ENCODE data around the gene CUBN. TPM values are rescaled to one million over a fixed set of nuclear protein-coding genes. Genes with fewer than 3 reads are reported as not detected.
A peak's percentile ranks its signal among the peaks of the same experiment; 100 is the strongest.

Gene CUBN
- polyA plus RNA-seq, 1 donor, result 73.9 TPM

DNA sequence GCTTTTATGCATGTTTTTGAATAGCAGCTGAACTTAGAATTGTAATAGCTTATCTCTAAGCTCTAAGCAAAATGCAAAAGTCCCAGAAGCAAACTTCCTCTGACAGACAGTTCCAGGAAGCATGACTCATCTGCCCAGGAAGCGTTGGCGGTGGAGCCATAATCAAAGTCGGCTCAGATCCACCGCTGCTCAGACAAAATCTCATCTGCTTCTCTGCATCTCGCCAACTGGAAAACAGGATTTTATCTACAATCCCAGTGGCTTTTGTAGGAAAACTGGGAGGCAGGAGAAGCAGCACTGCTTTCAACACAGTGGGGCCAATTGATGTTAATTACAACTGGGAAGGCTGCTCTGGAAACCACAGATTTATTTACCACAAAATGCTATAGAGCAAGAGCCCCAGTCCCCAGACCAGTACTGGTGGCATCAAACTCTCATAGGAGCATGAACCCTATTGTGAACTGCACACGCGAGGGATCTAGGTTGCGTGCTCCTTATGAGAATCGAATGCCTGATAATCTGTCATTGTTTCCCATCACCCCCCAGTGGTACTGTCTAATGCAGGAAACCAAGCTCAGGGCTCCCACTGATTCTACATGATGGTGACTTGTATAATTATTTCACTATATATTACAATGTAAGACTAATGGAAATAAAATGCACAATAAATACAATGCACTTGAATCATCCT is 99.9 kb downstream of the CUBN start:
- Histone ChIP-seq H3K4me3 (ENCODE audit: low read length) (no peak overlapping the region), H3K27ac (ENCODE audit: low read length) (no peak overlapping the region), H3K27me3 (ENCODE audit: control insufficient read depth, insufficient read depth, low read length) (no peaks in the 10 kb centered on the region), H3K4me1 (ENCODE audit: control insufficient read depth, insufficient read depth, low read length) (peaks cover 1% of the 10 kb centered on the region), H3K9me3 (ENCODE audit: control insufficient read depth, low read depth, low read length) (no peaks in the 10 kb centered on the region), H3K36me3 (ENCODE audit: control insufficient read depth, insufficient read depth, low read length) (peaks cover 11% of the 10 kb centered on the region)
- WGBS (ENCODE audit: insufficient coverage, low lambda C conversion rate), result 100% methylated on average over 1 of the region's 9 CpGs
- peak in 1 of 2 donors; percentile 44 for DNase-seq

GRCh38 chr10:17029239-17029580 is 100.4 kb downstream of the CUBN start:
- Histone ChIP-seq H3K27ac (ENCODE audit: low read length) (no peak overlapping the region), H3K9me3 (ENCODE audit: control insufficient read depth, low read depth, low read length) (no peaks in the 10 kb centered on the region), H3K4me3 (ENCODE audit: low read length) (no peak overlapping the region), H3K36me3 (ENCODE audit: control insufficient read depth, insufficient read depth, low read length) (peaks cover 7% of the 10 kb centered on the region), H3K4me1 (ENCODE audit: control insufficient read depth, insufficient read depth, low read length) (no peaks in the 10 kb centered on the region), H3K27me3 (ENCODE audit: control insufficient read depth, insufficient read depth, low read length) (no peaks in the 10 kb centered on the region)
- DNase-seq, result no peak
- 100% methylated on average over 3 of the region's 4 CpGs for WGBS (ENCODE audit: insufficient coverage, low lambda C conversion rate)

DNA sequence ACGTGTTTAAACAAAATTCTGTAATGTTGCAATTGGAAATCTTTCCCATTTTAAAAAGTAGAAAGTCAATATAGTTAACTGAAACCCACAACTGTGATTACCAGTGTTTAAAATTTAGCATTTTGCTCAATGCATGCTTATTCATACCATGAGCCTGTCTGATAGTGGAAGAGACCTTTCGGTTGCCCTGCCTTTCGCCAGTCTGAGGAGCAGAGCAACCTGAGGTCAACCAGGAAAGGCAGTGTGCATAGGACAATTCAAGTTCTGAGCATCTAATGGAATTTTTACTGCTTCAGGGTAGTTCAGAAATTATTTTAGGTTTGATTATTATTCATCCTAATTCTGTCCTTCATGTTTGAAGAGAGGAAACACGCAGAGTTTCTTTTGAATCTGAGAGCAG is 100.8 kb downstream of the CUBN start:
- no peaks in the 10 kb centered on the region for H3K27me3 ChIP-seq (ENCODE audit: control insufficient read depth, insufficient read depth, low read length)
- peaks cover 7% of the 10 kb centered on the region for H3K36me3 ChIP-seq (ENCODE audit: control insufficient read depth, insufficient read depth, low read length)
- DNase-seq, result no peak
- no peak overlapping the region for H3K27ac ChIP-seq (ENCODE audit: low read length)
- WGBS (ENCODE audit: insufficient coverage, low lambda C conversion rate), result 91% methylated on average over 1 of the region's 4 CpGs
- no peaks in the 10 kb centered on the region for H3K4me1 ChIP-seq (ENCODE audit: control insufficient read depth, insufficient read depth, low read length)
- no peak overlapping the region for H3K4me3 ChIP-seq (ENCODE audit: low read length)
- no peaks in the 10 kb centered on the region for H3K9me3 ChIP-seq (ENCODE audit: control insufficient read depth, low read depth, low read length)

- no peak overlapping the region for H3K27ac ChIP-seq (ENCODE audit: low read length)
These were observed 102.7 kb downstream of the CUBN start for GRCh38 chr10:17026686-17027485.

DNA sequence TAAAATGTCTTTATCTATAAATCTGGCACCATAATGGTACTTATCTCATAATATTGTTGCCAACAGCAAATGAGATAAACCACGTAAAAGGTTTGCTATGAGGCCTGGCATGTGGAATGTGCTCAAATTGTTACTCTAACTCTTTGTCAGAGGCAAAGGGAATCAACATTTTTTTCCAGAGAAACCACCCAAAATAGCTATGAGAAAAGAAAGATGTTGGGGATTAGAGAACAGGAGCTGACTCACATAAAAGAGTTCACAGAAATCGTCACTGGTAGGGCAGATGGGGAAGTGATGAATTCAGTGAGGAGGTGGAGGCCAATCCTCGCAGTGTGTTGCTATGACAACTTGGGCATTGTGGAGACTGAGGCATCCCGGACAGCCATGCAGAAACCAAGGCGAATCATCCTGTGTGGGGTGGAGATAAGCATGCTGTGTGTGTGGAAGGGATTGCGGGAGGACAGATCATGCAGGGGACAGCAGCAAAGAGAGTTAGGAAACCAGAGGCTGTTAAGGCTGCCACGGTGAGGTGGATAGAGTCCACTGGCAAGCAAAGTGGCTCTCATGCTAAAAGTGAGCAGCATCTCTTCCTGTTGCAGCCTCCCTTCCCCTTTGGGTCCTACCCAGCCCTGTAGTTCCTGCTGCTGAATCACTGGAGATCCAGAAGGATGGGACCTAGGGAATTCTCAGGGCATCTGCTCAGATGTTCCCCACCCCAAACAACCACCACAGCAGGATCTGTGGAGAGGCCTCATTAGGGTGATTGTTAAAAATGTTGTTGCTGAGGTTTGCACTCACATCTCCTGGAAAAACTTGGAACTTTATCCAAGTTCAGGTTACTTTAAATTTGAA is 103.9 kb downstream of the CUBN start:
- no peak overlapping the region for H3K27ac ChIP-seq (ENCODE audit: low read length)
- no peaks in the 10 kb centered on the region for H3K27me3 ChIP-seq (ENCODE audit: control insufficient read depth, insufficient read depth, low read length)
- H3K9me3 ChIP-seq (ENCODE audit: control insufficient read depth, low read depth, low read length), result no peaks in the 10 kb centered on the region
- no peaks in the 10 kb centered on the region for H3K4me1 ChIP-seq (ENCODE audit: control insufficient read depth, insufficient read depth, low read length)
- 58% methylated on average over 2 of the region's 7 CpGs for WGBS (ENCODE audit: insufficient coverage, low lambda C conversion rate)
- H3K36me3 ChIP-seq (ENCODE audit: control insufficient read depth, insufficient read depth, low read length), result peaks cover 5% of the 10 kb centered on the region
- no peak for DNase-seq
- no peak overlapping the region for H3K4me3 ChIP-seq (ENCODE audit: low read length)

More at GRCh38 chr10:17026686-17027485, 102.7 kb downstream of the CUBN start:
- Histone ChIP-seq H3K9me3 (ENCODE audit: control insufficient read depth, low read depth, low read length) (no peaks in the 10 kb centered on the region), H3K4me1 (ENCODE audit: control insufficient read depth, insufficient read depth, low read length) (no peaks in the 10 kb centered on the region), H3K4me3 (ENCODE audit: low read length) (no peak overlapping the region), H3K36me3 (ENCODE audit: control insufficient read depth, insufficient read depth, low read length) (peaks cover 5% of the 10 kb centered on the region), H3K27me3 (ENCODE audit: control insufficient read depth, insufficient read depth, low read length) (no peaks in the 10 kb centered on the region)
- 100% methylated on average over 4 of the region's 6 CpGs for WGBS (ENCODE audit: insufficient coverage, low lambda C conversion rate)
- DNase-seq, result no peak

- Histone ChIP-seq H3K27me3 (ENCODE audit: control insufficient read depth, insufficient read depth, low read length) (no peaks in the 10 kb centered on the region), H3K36me3 (ENCODE audit: control insufficient read depth, insufficient read depth, low read length) (peaks cover 8% of the 10 kb centered on the region), H3K9me3 (ENCODE audit: control insufficient read depth, low read depth, low read length) (no peaks in the 10 kb centered on the region), H3K4me1 (ENCODE audit: control insufficient read depth, insufficient read depth, low read length) (no peaks in the 10 kb centered on the region), H3K4me3 (ENCODE audit: low read length) (no peak overlapping the region), H3K27ac (ENCODE audit: low read length) (no peak overlapping the region)
- 100% methylated on average over 1 of the region's 4 CpGs for WGBS (ENCODE audit: insufficient coverage, low lambda C conversion rate)
- no peak for DNase-seq
These were observed 105.2 kb downstream of the CUBN start for GRCh38 chr10:17024461-17024860.

DNA sequence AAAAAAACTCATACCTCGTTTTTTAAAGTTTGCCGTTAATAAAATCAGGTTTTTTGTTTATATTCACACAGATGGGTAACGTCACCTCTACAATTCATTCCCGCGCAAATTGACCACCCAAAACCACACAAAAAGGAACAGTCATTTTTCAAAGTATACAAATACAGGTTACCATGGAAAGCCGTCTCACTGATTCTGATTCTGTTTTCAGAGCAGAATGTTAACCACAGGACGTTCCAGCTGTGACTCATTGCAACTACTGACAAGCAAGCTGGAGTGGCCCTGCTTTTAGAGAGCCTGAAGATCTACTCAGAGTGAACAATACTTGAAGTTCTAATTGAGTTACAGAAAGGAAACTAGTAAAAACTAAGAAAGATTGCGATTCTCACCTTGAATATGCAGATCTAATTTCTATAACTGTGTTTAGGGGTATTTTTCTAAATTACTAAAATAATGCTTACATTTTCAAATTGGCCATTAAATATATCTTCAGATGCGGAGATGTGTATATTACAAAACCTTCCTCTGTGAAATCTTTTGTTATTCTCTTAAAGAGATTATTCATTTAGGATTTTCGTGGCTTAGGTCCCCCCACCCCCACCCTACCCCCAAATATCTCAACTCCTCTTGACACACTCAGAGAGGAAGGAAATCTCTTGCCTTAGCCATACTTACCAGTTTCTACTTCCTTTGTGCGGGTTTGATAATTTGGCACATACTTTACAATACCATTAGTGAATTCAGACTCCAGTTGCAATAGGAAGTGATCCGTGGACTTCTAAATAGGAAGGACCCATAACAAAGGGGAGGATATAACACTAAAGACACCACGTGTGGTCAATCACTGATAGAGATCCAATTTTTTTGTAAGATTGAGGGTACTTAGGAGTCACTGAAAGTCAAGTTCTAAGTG is 106.0 kb downstream of the CUBN start:
- no peaks in the 10 kb centered on the region for H3K4me1 ChIP-seq (ENCODE audit: control insufficient read depth, insufficient read depth, low read length)
- DNase-seq, result peak; percentile 38 to 53
- no peak overlapping the region for H3K4me3 ChIP-seq (ENCODE audit: low read length)
- no peaks in the 10 kb centered on the region for H3K27me3 ChIP-seq (ENCODE audit: control insufficient read depth, insufficient read depth, low read length)
- no peaks in the 10 kb centered on the region for H3K9me3 ChIP-seq (ENCODE audit: control insufficient read depth, low read depth, low read length)
- WGBS (ENCODE audit: insufficient coverage, low lambda C conversion rate), result 86% methylated on average over 8 of the region's 13 CpGs
- no peak overlapping the region for H3K27ac ChIP-seq (ENCODE audit: low read length)
- H3K36me3 ChIP-seq (ENCODE audit: control insufficient read depth, insufficient read depth, low read length), result peaks cover 14% of the 10 kb centered on the region

DNA sequence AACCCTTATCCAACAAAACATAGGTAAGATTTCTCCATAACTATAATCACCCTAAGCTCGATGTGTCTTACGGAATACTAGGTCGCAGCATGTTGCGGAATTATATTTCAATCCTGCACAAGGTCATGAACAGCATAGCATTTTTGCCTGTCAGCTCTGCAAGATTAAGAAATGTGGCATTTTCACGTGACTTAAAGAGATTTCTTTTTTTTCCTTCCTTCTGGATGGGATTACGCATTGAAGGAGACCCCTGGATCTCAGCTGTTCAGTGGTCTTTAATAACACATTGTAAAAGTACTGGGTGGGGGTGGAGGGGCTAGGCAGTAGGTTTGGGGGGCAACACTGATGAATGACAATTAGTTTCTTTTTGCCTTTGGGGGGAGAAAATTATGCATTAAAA is 106.7 kb downstream of the CUBN start:
- Histone ChIP-seq H3K27ac (ENCODE audit: low read length) (no peak overlapping the region), H3K27me3 (ENCODE audit: control insufficient read depth, insufficient read depth, low read length) (no peaks in the 10 kb centered on the region), H3K36me3 (ENCODE audit: control insufficient read depth, insufficient read depth, low read length) (peaks cover 14% of the 10 kb centered on the region), H3K9me3 (ENCODE audit: control insufficient read depth, low read depth, low read length) (no peaks in the 10 kb centered on the region), H3K4me1 (ENCODE audit: control insufficient read depth, insufficient read depth, low read length) (no peaks in the 10 kb centered on the region), H3K4me3 (ENCODE audit: low read length) (no peak overlapping the region)
- 100% methylated on average over 1 of the region's 6 CpGs for WGBS (ENCODE audit: insufficient coverage, low lambda C conversion rate)
- DNase-seq, result no peak

GRCh38 chr10:17022466-17022825 is 107.2 kb downstream of the CUBN start:
- no peak overlapping the region for H3K4me3 ChIP-seq (ENCODE audit: low read length)
- WGBS (ENCODE audit: insufficient coverage, low lambda C conversion rate), result 60% methylated on average over 5 of the region's 6 CpGs
- DNase-seq, result no peak
- no peaks in the 10 kb centered on the region for H3K9me3 ChIP-seq (ENCODE audit: control insufficient read depth, low read depth, low read length)
- H3K4me1 ChIP-seq (ENCODE audit: control insufficient read depth, insufficient read depth, low read length), result no peaks in the 10 kb centered on the region
- no peak overlapping the region for H3K27ac ChIP-seq (ENCODE audit: low read length)
- peaks cover 14% of the 10 kb centered on the region for H3K36me3 ChIP-seq (ENCODE audit: control insufficient read depth, insufficient read depth, low read length)
- H3K27me3 ChIP-seq (ENCODE audit: control insufficient read depth, insufficient read depth, low read length), result no peaks in the 10 kb centered on the region

All from large intestine (tissue), 3 donors.